H1 (cell line): ENCODE data around the gene WDR38.

Source experiments
- CREB1 ChIP-seq: IDR thresholded peaks from 2 replicates; pipeline ENCODE4 v1.6.1; 2012; ENCODE audit warnings: inconsistent platforms
- EGR1 ChIP-seq: IDR thresholded peaks from 2 replicates; pipeline ENCODE4 v1.6.1; 2011; ENCODE audit warnings: low read depth, low read length, borderline replicate concordance
- EP300 ChIP-seq, 2 experiments: IDR thresholded peaks; 1 replicate in 1 of 2; 2 replicates in 1 of 2; pipeline ENCODE4 v1.6.1; 2011 to 2012; ENCODE audit warnings: low read depth in 2 of 2, low read length in 2 of 2, mild to moderate bottlenecking in 2 of 2, borderline replicate concordance in 1 of 2, inconsistent platforms in 1 of 2, moderate library complexity in 1 of 2
- HDAC2 ChIP-seq, 2 experiments: fragments of 300-600 bp in 1 of 2; sonication (generic) in 1 of 2; IDR thresholded peaks; 2 replicates each; pipeline ENCODE4 v1.6.1; 2011 to 2012; ENCODE audit warnings: low read depth in 2 of 2, low read length in 2 of 2, mild to moderate bottlenecking in 2 of 2, moderate library complexity in 2 of 2, borderline replicate concordance in 1 of 2, inconsistent platforms in 1 of 2
- POLR2A ChIP-seq, 2 experiments: IDR thresholded peaks; 1 replicate in 1 of 2; 2 replicates in 1 of 2; pipeline ENCODE4 v1.6.1; 2011; ENCODE audit warnings: low read depth in 2 of 2, low read length in 2 of 2, mild to moderate bottlenecking in 2 of 2; ENCODE audit errors: control extremely low read depth in 1 of 2
- POLR2AphosphoS5 ChIP-seq: IDR thresholded peaks from 2 replicates; pipeline ENCODE4 v1.6.1; 2011; ENCODE audit warnings: low read depth, low read length
- TF ChIP-seq, protein P1 (sequence below), 3 experiments: IDR thresholded peaks; 1 replicate in 2 of 3; 2 replicates in 1 of 3; pipeline versions ENCODE4 v1.5.1 to v1.6.1; 2011; ENCODE audit warnings: low read length in 3 of 3, mild to moderate bottlenecking in 3 of 3, inconsistent platforms in 2 of 3, low read depth in 1 of 3, moderate library complexity in 1 of 3; ENCODE audit not compliant: insufficient read depth in 1 of 3; ENCODE audit errors: control extremely low read depth in 1 of 3

DNA sequence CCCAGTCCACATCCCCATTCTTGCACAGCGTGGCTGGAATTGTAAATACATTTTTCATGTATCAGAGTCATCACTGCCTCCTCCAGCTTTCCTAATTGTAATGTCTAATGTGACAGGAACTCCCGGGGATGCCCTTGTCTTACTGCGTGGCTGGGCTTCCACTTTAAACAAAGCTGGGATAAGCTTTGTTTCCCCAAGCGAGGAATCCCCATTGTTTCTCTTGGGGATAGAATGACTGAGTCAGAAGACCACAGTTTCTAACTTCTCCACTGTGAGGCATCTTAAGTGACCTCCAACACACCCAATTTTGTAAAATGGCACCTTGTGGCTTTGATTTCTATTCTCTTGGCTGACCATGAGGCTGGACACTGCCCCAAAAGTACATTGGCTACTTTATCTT lies 31.1 kb downstream of the WDR38 start:
- TF ChIP-seq EP300 (IDR thresholded peaks at IDR 0.05; ENCODE audit: borderline replicate concordance in 1 of 2, low read depth in 2 of 2, low read length in 2 of 2) (no peak), EGR1 (no peak), POLR2A (IDR thresholded peaks at IDR 0.05; ENCODE audit: control extremely low read depth in 1 of 2, low read depth in 2 of 2, low read length in 2 of 2) (no peak), POLR2AphosphoS5 (no peak), CREB1 (no peak), HDAC2 (IDR thresholded peaks at IDR 0.05; ENCODE audit: borderline replicate concordance in 1 of 2, low read depth in 2 of 2, low read length in 2 of 2) (no peak)
- TF ChIP-seq, protein P1, sequence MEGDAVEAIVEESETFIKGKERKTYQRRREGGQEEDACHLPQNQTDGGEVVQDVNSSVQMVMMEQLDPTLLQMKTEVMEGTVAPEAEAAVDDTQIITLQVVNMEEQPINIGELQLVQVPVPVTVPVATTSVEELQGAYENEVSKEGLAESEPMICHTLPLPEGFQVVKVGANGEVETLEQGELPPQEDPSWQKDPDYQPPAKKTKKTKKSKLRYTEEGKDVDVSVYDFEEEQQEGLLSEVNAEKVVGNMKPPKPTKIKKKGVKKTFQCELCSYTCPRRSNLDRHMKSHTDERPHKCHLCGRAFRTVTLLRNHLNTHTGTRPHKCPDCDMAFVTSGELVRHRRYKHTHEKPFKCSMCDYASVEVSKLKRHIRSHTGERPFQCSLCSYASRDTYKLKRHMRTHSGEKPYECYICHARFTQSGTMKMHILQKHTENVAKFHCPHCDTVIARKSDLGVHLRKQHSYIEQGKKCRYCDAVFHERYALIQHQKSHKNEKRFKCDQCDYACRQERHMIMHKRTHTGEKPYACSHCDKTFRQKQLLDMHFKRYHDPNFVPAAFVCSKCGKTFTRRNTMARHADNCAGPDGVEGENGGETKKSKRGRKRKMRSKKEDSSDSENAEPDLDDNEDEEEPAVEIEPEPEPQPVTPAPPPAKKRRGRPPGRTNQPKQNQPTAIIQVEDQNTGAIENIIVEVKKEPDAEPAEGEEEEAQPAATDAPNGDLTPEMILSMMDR (IDR thresholded peaks at IDR 0.05; ENCODE audit: control extremely low read depth in 1 of 3, insufficient read depth in 1 of 3, low read depth in 1 of 3, low read length in 3 of 3): no peak
